AG09309 (cell line): ENCODE measurements around the gene ARHGAP22.

Source experiments
- DNase-seq: peaks from one replicate; pipeline ENCODE4 v3.0.0-alpha.2; 2010; ENCODE audit warnings: low read depth
- H3K4me3 ChIP-seq: 2 replicates; pipeline ENCODE4 v1.5.1; 2011; ENCODE audit warnings: mild to moderate bottlenecking, low read depth, low read length, moderate library complexity; ENCODE audit not compliant: control insufficient read depth
- CTCF ChIP-seq: IDR thresholded peaks from 2 replicates; pipeline ENCODE4 v1.5.1; 2011; ENCODE audit warnings: mild to moderate bottlenecking, low read depth, low read length, inconsistent platforms; ENCODE audit not compliant: insufficient read depth, control insufficient read depth; ENCODE audit errors: missing control alignments

Gene ARHGAP22

GRCh38 chr10:48455055-48455391 is 149.8 kb downstream of the ARHGAP22 start:
- no peak overlapping the region for H3K4me3 ChIP-seq
- no peak for TF ChIP-seq CTCF
- no peak for DNase-seq

- H3K4me3 ChIP-seq: no peak overlapping the region
Observed at GRCh38 chr10:48454302-48455054, 150.4 kb downstream of the ARHGAP22 start.

GRCh38 chr10:48453451-48454301 is 151.2 kb downstream of the ARHGAP22 start:
- H3K4me3 ChIP-seq: no peak overlapping the region
- DNase-seq: no peak
- no peak for TF ChIP-seq CTCF

More at GRCh38 chr10:48454302-48455054, 150.4 kb downstream of the ARHGAP22 start:
- no peak for DNase-seq
- no peak for TF ChIP-seq CTCF

GRCh38 chr10:48452879-48453412 is 151.9 kb downstream of the ARHGAP22 start:
- DNase-seq: no peak
- H3K4me3 ChIP-seq: no peak overlapping the region
- TF ChIP-seq CTCF: no peak

GRCh38 chr10:48451969-48452878 is 152.6 kb downstream of the ARHGAP22 start:
- no peak for TF ChIP-seq CTCF
- H3K4me3 ChIP-seq: no peak overlapping the region
- DNase-seq: no peak
